B cell (primary cell): ENCODE measurements around the gene FMO4.

Experiments
- EZH2 ChIP-seq: IDR thresholded peaks from 2 replicates; pipeline ENCODE4 v1.6.1; 2012; ENCODE audit warnings: borderline replicate concordance, low read depth, mild to moderate bottlenecking, moderate library complexity, low read length; ENCODE audit not compliant: insufficient read depth, poor library complexity, severe bottlenecking
- TF ChIP-seq, protein P1 (sequence below): fragments of 200-600 bp; IDR thresholded peaks from one replicate; pipeline ENCODE4 v1.8.0; 2022; ENCODE audit warnings: antibody characterized with exemption, mild to moderate bottlenecking

DNA sequence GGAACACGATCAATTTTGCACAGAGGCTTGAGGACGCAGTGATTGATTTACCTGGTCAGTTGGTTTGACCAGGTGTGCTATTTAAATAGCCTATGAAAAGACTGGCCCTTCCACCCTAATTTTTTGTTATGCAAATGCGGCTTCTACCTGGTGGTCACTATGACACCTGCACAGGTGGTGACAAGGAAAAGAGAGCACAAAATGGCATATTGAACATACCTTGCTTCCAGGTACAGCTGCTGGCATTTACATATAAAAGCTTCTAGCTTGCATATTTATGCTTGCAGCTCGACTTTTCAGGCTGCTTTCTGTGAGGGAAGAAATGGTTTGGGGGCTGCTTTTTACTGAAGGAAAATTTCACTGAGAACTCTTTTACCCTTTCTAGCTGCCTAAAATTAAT, 15.3 kb upstream of the FMO4 start:
- TF ChIP-seq EZH2 = no peak
- TF ChIP-seq, protein P1, sequence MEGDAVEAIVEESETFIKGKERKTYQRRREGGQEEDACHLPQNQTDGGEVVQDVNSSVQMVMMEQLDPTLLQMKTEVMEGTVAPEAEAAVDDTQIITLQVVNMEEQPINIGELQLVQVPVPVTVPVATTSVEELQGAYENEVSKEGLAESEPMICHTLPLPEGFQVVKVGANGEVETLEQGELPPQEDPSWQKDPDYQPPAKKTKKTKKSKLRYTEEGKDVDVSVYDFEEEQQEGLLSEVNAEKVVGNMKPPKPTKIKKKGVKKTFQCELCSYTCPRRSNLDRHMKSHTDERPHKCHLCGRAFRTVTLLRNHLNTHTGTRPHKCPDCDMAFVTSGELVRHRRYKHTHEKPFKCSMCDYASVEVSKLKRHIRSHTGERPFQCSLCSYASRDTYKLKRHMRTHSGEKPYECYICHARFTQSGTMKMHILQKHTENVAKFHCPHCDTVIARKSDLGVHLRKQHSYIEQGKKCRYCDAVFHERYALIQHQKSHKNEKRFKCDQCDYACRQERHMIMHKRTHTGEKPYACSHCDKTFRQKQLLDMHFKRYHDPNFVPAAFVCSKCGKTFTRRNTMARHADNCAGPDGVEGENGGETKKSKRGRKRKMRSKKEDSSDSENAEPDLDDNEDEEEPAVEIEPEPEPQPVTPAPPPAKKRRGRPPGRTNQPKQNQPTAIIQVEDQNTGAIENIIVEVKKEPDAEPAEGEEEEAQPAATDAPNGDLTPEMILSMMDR = no peak
